HEK293T (cell line): Measurements from ENCODE around the gene PIEZO1.

Experiments used
- BHLHE40 ChIP-seq: fragments of 450-650 bp; IDR thresholded peaks from 2 replicates; pipeline ENCODE4 v1.6.1; 2016; ENCODE audit warnings: mild to moderate bottlenecking, moderate library complexity, borderline replicate concordance
- ELF4 ChIP-seq: fragments of 450-650 bp; IDR thresholded peaks from 2 replicates; pipeline ENCODE4 v1.6.1; 2017; ENCODE audit warnings: antibody characterized with exemption
- FOXA1 ChIP-seq: fragments of 450-650 bp; IDR thresholded peaks from 2 replicates; pipeline ENCODE4 v1.6.1; 2016; ENCODE audit warnings: mild to moderate bottlenecking
- FOXK2 ChIP-seq: fragments of 450-650 bp; IDR thresholded peaks from 2 replicates; pipeline ENCODE4 v1.6.1; 2016; ENCODE audit warnings: mild to moderate bottlenecking
- FOXM1 ChIP-seq: fragments of 450-650 bp; IDR thresholded peaks from 2 replicates; pipeline ENCODE4 v1.6.1; 2017; ENCODE audit warnings: mild to moderate bottlenecking, borderline replicate concordance
- L3MBTL2 ChIP-seq: fragments of 450-650 bp; conservative IDR thresholded peaks from 2 replicates; pipeline ENCODE4 v1.6.1; 2016; ENCODE audit warnings: mild to moderate bottlenecking
- LEF1 ChIP-seq: fragments of 450-650 bp; IDR thresholded peaks from 2 replicates; pipeline ENCODE4 v1.6.1; 2017; ENCODE audit warnings: mild to moderate bottlenecking, borderline replicate concordance
- NFRKB ChIP-seq: fragments of 450-650 bp; IDR thresholded peaks from 2 replicates; pipeline ENCODE4 v1.6.1; 2016; ENCODE audit warnings: mild to moderate bottlenecking, moderate library complexity
- SP1 ChIP-seq: fragments of 450-650 bp; IDR thresholded peaks from 2 replicates; pipeline ENCODE4 v1.6.1; 2017
- SUZ12 ChIP-seq: fragments of 450-650 bp; IDR thresholded peaks from 2 replicates; pipeline ENCODE4 v1.6.1; 2016; ENCODE audit warnings: mild to moderate bottlenecking
- ZNF384 ChIP-seq: fragments of 450-650 bp; IDR thresholded peaks from 2 replicates; pipeline ENCODE4 v1.6.1; 2016

DNA sequence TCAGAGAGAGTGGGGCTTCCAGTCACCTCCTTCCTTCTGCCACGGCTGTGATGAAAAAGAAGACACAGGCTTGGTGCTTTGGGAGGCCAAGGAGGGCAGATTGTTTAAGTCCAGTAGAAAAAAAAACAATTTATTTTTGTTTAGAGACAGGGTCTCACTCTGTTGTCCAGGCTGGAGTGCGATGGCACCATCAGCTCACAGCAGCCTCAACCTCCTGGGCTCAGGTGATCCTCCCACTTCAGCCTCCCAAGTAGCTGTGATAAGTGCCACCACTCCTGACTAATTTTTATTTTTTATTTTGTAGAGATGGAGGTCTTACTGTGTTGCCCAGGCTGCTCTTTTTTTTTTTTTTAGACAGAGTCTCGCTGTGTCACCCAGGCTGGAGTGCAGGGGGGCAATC lies 119.5 kb downstream of the PIEZO1 start:
- TF ChIP-seq BHLHE40: no peak
- TF ChIP-seq SP1: no peak
- TF ChIP-seq L3MBTL2: no peak
- no peak for TF ChIP-seq NFRKB
- TF ChIP-seq ELF4: no peak
- no peak for TF ChIP-seq FOXM1
- no peak for TF ChIP-seq ZNF384
- no peak for TF ChIP-seq LEF1
- no peak for TF ChIP-seq FOXK2
- no peak for TF ChIP-seq SUZ12
- no peak for TF ChIP-seq FOXA1
